ENCODE data around the gene FNDC3B.

The FNDC3B gene

DNA sequence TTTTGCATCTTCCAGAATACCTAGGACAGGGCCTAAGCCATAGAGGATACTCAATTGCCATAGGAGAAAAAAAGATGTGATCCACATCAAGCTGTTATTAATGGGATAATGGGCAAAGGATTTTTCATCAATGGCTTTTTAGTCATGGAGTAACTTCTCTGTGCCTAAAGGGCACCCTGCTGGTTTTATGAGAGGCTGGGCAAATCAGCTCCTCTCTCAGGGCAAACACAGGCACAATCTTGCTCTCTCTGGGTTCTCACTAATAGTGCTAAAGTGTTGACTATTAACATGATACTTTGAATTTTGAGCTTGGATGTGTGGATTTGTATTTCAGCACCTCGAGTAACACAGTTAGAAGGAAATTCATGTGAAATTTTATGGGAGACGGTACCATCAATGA is 341.3 kb downstream of the FNDC3B start:
- no peak for DNase-seq

DNA sequence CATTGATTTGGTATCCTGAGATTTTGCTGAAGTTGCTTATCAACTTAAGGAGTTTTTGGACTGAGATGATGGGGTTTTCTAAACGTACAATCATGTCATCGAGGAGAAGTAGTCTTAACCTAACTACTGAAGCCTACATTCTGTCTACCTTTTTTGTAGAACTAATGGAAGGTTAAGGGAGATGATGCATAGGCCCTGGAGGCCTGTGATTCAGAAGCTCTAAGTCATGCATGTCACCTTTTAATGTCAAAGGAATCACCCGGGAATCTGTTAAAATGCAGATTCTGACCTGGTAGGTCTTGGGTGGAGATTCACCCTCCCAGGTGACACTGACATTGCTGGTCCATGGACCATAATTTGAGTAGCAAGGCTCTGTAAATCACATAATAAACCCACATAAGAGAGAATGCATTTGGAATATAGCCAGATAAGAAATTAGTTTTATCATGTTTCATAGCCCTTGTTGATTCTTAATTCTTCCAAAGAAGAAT is 344.0 kb downstream of the FNDC3B start:
- no peak for DNase-seq

DNA sequence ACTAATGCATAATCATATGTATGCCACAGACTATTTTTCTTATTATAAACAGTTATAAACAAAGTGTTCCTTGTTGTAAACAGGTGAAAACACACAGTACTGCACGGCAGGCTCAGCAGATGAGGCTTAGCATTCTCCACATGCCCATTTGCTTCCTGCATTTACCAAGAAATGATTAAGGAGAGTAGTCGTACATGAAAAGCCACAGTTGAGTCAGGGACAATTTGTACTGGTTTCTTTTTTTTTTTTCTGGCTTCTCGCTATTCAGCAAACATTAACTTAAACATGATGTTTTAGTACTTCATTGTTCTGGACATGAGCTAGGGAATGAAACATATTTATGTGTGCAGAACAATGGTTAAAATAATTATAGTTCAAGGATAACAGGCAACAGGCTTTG is 345.5 kb downstream of the FNDC3B start:
- DNase-seq = no peak

DNA sequence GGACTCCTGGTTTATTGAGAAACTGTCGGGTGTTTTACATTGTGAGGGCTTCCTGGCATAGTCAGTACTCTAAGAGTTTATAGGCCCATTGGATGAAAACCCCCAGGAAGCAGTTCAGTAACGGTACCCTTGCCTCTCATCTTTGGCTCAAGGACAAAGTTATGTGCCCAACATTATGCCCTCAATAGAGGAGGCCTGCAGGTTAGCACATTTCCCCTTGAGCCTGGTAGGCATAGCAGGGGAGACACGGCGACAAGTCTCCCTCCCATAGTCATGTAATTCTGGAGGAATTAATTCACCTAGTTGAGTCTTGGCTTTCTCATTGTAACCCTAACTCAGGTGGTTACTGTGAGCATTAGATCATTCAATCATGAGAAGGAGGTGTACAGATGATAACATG is 348.4 kb downstream of the FNDC3B start:
- no peak for DNase-seq

DNA sequence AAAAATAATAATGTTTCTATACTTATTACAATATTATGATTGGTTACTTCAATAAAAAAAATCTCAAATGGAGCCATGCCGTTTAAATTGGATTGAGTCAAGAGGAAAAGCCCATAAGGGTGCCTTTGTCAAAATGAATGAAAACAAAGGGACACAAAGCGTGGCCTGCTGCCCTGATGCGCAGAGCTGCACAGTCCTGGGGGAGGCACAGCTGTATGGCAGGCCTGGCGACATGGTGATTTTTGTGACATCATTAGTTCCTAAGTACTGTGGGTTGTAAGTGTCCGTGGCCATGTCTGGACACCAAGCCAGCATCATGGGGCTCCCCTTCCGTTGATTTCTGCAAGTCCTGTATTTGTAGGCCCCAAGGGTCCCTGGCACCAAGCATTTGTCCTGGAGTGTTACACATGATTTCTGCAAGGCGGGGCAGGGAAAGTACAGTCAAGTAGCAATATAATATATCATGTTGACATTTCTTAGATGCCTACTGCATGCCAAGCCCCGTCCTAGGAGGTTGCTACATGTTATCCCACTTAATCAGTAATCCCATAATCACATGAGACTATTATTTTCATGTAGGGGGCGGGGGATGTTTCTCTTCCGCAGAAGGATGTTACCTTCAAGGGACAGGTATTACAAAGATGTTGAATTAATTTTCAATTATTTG is 349.2 kb downstream of the FNDC3B start:
- no peak for DNase-seq

DNA sequence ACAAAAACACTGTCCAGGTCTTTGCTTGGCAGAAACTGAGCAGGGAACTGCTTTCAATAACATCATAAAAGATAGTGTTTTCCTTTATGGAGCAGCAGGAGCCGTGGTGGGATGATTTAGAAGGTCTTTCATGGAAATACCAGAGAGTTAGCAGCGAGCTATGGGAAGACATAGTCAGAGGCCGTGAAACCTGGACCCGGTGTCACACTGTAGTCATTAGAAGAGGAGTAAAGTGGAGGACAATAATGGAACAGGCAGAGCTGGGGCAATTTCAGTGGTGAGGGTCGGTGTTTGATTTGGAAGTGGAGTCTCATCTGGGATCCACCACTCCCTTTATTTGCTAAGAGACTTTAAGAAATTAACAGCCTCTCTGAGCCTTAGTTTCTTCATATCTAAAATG is 351.4 kb downstream of the FNDC3B start:
- no peak for DNase-seq

DNA sequence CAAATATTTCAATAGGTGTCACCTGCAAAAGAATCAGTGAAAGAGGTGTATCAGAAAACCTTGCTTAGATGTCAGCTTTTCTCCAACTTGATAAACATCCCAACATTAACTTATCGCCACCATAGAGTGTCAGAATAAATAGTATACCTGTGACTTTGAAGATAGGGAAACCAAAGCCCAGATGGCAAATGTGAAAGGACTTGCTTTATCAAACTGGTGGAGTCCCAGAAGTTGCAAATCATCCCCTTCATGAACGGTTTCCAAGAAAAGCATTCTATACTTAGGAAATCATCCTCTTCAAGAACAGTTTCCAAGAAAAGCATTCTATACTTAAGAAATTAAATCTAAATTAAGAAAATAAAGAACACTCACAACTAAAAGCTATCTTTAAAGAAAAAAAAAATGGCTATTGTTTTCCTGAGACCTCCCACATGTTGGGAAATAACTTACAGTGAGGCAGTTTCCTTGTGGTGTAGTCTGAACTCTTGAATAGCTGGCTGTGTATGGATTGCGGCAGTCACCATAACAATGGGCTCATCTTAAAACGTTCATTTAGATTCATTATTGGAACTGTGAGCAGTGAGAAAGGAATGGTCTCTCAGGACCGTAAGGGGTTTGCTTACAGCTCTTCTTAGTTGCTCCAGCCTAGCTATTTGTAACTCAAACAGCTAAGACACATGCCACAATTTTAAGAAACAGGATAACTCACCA is 352.4 kb downstream of the FNDC3B start:
- no peak for DNase-seq

DNA sequence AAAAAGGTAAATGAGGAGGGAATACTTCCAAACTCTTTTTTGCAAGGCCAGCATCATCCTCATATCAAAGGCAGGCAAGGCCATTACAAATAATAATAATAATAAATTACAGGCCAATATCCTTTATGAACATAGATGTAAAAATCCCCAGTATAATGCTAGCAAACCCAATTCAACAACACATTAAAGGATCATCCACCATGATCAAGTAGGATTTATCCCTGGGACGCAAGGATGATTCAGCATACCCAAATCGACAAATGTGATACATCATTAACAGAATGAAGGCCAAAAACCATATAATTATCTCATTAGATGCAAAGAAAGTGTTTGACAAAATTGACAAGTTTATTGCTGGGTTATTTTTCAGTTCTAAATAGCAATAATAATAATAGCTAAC is 355.3 kb downstream of the FNDC3B start:
- DNase-seq = no peak

DNA sequence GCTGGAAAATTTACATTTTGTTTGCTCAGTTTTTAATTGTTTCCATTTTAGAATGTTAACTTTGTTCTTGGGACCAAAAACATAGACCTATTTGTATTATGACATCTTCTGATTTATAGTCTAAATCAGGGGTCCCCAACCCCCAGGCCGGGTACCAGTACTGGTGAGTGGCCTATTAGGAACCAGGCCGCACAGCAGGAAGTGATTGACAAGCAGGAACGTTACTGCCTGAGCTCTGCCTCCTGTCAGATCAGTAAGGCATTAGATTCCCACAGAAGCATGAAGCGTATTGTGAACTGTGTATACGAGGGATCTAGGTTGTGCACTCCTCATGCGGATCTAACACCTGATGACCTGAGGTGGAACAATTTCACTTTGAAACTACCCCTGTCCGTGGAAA is 357.0 kb downstream of the FNDC3B start:
- no peak for DNase-seq

DNA sequence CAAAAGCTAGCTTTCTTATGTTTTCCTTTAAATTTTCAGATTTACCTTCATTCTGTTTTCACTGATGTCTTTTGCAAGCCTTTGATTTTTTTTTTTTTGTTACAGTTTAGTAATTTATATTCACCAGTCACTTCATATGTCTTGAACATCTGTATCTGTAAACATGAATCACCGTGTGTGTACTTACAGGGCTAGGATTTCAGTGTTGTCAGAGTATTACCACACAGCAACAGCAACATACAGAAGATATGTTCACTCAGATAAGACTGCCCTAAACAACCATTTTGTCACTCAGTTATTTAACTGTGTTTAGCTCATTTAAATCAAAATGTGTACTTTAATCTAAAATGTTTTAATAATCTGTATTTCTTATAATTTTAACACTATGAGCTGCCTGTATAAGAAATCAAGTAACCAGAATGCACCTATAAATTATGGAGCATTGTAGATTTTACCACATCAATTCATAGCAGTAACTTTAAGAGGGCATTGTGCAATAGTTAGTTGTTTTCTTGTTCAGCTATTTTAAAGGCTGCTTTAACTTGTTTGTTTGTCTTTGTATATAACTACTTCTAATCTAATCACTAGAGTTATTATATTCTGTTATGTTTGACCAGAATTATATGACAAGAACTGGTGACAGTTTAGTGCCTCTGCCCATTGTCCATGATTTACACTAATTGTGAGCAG is 358.5 kb downstream of the FNDC3B start:
- no peak for DNase-seq

DNA sequence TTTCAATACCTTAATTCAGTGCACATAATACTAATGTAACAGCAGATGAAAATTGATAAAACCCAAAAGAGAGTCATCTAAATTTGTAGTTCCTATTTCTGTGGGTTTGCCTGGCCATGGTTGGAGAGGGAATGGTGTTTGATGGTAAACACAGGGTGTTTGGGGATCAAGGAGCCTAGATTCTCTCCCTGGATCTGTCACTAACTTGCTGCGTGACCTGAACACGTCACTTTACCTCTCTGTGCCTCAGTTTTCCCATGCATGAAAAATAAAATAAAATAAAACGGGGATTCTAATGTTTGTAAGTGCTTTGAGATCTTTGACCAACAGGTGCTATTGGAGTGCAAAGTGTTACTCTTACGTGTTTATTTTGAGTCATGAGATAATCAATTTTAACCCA is 359.1 kb downstream of the FNDC3B start:
- no peak for DNase-seq

DNA sequence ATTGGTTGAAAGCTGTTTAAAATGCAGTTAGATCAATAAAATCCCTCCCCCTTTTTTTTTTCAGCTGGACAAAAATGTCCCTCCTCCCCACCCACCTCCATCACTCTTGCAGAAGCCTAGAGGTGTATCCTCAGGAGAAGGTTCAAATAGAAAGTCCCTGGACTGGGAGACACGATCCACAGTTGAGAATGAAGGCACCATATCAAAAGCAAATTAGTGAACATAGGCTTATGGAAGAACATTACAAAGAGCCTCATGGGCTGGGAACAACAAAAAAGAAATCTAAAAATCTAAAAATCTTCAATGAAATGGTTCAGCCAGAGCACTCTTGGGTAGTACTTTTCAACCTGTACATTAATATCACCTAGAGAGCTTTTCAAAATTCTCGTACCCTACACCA is 362.7 kb downstream of the FNDC3B start:
- no peak for DNase-seq

DNA sequence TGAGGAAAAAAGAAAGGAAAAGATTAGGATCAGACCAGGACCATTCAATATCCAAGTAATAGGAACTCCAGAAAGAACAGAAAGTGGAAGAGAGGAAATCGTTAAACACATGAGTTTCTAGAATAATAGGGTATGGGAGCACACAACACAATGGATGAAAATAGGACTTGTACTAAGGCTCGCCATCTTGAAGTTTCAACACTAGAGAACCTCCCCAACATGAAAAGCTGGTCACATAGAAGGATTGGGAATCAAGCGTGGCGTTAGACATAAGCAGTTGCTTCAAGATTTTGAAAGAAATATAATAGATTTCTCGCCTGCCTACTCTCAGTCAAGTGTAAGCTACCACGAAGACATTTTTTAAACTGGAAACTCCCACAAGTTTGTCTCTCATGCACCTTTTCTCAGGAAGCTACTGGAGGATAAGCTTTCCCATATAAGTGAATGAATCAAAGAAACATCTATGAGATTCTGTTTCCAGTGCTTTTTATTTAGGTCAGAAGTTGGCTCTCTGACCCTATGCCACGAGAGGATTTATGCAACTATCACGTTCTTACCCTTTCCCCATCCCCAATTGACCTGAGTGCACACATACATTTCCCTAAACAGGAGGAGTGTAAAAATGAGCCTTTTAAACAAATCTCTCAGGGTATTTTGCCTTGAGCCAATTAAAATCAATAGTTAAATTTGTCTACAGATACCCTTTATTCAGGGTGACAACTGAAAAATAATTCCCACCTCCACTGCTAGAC is 363.7 kb downstream of the FNDC3B start:
- DNase-seq = no peak

DNA sequence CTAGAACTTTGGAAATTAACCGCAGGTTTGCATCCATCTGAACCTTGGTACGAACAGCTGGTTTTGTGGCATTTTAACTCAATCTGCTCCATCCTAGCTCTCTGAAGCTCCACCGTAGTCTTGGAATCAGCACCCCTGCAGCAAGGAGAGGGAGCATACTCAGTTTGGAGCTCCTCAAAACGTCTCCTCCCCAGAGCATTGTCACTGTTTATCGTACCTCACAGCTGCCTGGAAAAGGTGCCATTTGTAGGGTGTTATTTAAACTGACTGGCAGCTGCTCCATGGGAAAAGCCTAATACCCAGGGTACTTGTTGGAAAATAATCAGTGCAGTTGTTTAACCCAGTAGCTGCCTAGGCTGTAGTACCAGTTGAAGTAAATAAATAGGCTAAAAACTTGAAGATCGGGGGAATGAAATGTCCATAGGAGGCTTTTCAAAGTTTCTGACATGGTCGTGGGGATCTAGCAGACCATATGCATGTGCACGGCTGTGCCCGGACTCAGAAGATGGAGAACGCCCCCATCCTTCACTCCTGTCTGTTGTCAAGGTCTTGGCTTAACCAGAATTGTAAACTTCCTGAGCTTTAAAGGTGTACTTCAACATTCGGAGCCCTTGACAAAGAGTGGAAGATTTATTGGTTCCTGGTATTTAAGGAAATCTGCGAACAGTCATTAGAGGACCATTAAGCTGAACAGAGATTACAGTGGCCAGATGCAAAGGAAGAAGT is 365.0 kb downstream of the FNDC3B start:
- DNase-seq = no peak

DNA sequence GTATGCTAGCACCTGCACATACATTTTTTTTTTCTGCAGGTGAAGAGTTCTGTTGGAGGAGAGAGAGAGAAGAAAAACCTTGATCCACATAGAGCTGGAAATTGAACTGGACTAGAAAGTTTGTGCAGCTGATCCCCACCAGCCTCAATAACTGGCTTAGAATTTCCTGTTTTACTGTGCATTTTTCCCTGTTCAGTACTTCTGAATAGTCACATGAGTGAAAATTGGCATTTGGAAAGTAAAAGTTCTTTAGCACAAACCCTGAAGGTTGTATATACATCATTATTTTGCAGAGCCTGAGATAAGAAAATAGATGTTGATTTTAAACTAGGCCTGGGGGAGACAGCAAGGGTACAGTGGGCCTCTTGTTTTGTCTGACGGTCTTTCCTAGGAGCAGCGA is 366.5 kb downstream of the FNDC3B start:
- DNase-seq = no peak

DNA sequence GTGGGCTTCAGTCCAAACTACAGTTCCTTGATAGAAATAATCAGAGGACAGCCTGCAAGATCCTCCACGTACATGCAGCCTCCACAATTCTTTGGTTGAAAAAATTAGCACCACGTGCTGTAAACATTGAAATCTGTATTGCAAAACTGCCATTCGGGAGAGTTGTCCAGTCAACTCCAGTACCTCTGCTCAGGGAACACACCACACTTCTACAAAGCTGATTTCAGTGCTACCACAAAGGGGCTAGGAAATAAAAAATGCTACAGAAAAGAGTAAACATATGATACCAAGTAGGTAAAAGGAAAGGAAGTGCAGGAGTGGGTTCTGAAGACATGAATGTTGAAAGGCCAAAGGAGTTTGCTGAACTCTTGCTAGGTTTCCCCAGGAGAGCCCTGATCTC is 368.5 kb downstream of the FNDC3B start:
- DNase-seq = no peak

DNA sequence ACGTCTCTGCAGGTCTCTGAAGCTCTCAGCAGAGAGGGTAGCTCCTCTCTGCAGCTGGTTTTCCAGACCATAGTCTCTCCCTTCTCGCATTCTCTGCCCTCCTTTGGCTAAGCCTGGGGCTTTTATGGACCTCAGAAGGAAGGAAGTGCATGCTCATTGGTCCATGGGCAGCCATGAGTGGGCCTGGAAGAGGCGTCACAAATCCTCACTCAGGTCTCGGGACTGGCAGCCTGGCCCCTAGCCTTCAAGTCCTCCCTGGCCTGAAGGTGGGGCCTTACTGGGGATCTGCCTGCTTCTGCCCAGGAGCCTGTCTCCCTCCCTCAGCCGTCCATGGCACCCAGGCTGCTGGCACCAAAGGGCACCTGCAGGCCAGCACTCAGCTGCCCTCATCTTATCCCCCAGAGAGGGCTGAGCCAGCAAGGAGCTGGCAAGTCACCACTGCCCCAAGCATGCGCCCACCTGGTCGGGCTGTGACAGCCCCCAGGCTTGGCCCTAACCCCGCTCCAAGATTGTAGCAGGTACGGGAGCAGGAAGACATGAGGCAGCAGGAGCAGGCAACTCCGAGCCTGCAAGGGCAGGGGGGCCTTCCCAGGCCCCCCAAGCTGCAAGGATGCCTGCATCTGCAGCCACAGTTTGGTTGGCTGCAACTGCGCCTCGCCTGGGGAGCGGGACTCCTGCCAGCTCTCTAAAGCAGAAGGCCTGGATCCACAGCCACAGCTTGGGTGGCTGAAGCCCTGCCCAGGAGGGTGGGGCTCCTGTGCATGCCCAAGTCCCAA is 371.5 kb downstream of the FNDC3B start:
- no peak for DNase-seq

DNA sequence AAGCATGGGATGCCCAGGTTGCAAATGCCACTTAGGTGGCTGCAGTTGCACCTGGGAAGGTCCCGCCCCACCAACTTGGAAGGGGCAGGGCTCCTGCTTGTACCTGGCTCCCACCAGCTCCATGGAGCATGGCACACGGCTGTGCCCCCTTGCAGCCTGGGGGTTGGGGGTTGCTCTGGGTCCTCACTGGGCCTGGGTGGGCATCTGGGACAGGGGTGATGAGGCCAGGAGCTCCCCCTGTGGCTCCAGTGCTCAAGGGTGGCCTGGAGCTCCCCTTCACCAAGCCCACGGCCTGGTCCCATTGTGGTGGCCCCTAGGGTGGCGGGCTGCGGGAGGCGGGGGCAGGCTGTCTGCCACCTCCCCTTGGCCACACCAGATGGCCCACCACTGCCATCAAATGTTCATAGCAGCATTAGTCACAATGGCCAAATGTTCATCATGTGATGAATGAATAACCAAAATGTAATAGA is 372.1 kb downstream of the FNDC3B start:
- no peak for DNase-seq

DNA sequence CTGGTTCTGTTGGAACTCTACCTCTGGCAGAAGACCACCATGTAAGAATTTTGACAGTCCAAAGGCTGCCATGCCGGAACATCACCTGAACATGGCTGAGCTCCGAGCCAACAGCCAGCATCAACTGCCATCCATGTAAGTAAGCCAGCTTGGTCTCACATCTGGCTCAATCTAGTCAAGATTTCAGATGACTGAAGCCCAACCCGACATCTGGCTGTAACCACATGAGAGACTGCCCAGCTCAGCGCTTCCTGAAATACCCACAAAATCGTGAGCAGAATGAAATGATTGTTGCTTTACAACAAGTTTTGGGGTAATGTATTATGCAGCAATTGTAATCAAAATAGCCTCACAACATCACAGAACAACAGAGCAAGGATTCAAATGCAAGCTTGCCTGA is 375.9 kb downstream of the FNDC3B start:
- DNase-seq = no peak

DNA sequence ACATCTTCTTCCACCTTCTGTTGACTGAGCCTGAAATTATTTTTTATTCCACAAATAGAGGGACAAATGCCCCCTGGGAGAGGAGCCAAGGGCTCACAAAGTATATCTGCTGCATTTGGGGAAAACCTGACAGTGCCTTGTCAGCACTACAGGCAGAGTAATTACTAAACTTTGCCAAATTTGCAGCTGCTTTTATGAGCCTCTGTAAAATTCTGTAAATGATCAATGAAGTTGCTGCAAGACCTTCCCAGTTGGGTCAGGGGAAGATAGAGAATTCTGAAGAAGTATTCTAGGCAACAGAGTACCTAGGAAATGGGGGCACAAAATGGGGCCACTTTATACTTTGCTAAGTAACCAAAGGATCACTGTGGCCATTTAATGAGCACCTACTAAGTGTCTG is 398.3 kb downstream of the FNDC3B start:
- DNase-seq = no peak

DNA sequence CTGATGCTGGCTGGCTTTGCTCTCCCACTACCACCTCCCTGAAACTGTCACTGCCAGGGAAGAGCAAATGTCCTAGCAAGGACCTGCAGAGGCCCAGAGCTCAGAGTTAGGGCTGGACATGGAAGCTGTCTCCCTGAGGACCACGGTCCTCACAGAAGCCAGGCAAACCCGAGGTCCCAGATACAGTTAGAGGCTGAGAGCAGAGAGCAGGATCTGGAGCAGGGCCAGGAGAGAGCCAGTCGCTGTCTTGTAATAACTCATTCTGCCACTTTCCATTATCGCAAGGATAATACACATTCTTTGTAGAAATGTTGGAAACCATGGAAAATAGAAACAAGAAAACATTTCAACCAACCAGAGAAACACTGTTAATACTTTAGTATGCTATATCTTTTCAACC is 398.8 kb downstream of the FNDC3B start:
- no peak for DNase-seq

DNA sequence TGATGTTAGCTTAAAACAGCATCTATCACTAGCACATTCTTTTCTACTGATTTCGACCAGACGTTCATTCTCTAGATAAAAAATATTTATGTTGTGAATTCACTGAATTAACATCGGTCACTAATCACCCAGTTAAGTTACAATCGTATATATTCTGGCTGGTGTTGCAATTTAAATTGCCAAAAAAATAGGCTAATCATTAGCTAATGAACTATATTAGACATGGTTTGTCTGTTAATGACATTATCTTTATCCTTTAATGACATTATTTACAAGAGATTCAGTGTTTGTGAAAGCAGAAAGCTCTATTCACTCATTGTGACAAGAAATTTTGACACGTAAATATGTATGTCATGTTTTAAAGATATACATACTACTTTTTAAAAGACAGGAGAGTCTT is 402.2 kb downstream of the FNDC3B start:
- no peak for DNase-seq

Data from NCI-H1092 treated with DMSO at 0.1 percent for 48 hours (cell line).